ENCODE measurements around the gene CCDC85B.
A peak's percentile ranks its signal among the peaks of the same experiment; 100 is the strongest.
"Not testable (repeated sequence)": the region's sequence is repeated elsewhere in the genome, so short reads cannot be mapped to it uniquely, and the experiment has no call there.

The CCDC85B gene

DNA sequence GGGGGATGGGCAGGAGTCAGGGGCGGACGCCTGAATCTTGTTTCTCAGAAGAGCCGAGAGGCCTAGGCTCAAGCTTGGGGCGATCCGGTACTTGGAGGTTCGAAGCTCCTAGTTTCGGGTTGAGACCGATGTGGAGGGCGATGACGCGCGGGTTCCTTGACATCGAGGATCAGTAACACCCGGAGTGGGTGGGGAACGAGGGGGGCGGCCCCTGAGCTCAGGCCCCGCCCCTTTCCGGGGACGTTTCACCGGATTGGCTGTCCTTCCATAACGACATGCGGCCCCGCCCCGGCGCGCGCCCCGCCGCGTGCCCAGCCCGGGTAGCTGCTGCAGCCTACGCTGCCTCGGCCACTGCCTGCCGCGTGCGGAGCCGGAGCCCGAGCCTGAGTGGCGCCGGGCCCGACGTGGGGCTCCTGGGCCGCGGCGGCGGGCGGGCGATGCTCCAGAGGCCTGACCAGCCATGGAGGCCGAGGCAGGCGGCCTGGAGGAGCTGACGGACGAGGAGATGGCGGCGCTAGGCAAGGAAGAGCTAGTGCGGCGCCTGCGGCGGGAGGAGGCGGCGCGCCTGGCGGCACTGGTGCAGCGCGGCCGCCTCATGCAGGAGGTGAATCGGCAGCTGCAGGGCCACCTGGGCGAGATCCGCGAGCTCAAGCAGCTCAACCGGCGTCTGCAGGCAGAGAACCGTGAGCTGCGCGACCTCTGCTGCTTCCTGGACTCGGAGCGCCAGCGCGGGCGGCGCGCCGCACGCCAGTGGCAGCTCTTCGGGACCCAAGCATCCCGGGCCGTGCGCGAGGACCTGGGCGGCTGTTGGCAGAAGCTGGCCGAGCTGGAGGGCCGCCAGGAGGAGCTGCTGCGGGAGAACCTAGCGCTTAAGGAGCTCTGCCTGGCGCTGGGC, at the start of gene CCDC85B:
TSS of gene CCDC85B (plus strand) at position 350 of the 895 bp plus-strand sequence. CDS start at position 461, 111 bp downstream.
- peak; percentile 99 for DNase-seq

DNA sequence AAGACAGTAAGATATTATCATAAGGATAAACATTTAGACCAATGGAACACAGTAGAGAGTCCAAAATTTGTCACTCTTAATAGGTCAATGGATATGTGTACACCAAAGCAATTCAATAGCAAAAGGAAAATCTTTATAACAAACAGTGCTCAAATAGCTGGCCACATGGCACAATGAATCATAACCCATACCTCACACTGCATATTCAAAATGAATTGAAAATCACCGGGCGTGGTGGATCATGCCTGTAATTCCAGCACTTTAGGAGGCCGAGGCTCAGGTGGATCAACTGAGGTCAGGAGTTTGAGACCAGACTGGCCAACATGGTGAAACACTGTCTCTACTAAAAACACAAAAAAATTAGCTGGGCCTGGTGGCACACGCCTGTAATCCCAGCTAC, 48.3 kb upstream of the CCDC85B start:
- no peak for DNase-seq

DNA sequence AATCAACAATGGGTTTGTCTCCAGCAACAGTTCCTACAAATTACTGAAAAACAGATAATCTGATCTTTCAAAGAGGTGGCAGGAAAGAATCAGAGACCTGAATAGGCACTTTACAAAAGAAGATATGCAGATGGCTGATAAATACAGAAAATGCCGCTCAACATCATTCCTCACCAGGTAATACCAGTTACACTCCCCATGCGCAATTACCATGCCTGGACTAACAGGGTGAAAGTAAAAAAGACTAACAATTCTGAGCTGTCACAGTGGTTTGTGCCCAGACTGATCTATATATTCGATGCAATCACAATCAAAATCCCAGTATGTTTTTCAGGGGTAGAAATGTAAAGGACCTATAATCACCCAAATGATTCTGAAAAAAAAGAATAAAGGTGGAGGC, 46.7 kb upstream of the CCDC85B start:
- DNase-seq = no peak

DNA sequence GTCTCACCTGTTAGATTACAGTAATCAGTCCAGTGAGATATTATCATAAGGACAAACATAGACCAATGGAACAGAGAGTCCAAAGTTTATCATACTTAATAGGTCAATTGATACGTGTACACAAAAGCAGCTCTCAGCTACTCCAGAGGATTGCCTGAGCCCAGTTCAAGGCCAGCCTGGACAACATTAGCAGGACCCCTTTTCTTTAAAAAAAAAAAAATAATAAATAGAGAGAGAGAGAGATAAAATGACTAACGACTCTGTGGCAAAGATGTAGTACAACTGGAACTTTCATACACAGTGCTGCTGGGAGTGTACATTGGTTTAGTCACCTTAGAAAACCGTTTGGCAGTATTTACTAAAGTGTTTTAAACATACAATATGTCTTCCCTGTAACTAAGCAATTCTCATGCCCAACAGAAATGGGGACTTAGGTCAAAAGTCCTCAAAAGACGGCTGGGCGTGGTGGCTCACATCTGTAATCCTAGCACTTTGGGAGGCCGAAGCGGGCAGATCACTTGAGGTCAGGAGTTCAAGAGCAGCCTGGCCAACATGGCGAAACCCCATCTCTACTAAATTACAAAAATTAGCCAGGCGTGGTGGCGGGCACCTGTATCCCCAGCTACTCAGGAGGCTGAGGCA, 46.1 kb upstream of the CCDC85B start:
- no peak for DNase-seq

DNA sequence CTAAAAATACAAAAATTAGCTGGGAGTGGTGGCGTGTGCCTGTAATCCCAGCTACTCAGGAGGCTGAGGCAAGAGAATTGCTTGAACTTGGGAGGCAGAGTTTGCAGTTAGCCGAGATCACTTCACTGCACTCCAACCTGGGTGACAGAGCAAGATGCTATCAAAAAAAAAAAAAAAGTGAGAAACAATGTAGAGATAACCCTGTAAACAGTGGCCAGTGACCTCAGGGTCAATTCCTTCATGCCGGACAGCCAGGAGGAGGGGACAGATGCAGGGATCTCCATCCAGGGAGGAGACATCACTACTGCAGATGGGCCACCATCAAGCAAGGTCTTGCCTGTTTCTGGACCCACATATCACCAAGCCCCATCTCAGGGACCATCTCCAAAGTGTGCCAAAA, 42.7 kb upstream of the CCDC85B start:
- no peak for DNase-seq

DNA sequence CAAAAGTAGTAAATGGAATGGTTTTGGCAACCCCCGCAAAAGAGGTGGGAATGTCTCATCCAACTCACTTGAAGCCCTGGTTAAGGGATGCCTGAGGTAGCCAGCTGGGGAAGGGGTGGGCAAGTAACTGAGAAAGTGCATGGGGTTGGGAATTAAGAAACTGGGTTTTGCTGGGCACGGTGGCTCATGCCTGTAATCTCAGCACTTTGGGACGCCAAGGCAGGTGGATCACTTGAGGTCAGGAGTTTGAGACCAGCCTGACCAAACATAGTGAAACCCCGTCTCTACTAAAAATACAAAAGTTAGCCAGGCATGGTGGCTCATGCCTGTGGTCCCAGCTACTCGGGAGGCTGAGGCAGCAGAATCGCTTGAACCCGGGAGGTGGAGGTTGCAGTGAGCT, 41.8 kb upstream of the CCDC85B start:
- DNase-seq = not testable (repeated sequence)

DNA sequence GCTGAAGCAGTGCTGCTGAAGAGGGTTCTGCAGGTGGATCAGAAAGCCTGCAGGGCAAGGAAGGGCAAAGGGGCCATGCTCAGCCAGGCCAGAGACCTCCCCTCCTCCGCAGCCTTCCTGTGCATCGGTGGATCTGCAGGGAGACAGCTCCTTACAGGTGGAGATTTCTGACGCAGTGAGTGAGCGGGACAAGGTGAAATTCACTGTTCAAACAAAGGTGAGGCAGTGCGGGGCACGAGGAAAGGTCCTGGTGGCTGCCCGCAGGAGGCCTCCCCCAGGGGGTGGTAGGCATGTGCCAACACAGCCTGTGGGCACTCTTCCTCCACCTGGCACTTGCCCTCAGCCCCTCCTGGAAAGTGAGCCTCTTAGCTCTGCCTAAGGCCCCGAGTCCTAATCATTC, 41.1 kb upstream of the CCDC85B start:
- DNase-seq = no peak

DNA sequence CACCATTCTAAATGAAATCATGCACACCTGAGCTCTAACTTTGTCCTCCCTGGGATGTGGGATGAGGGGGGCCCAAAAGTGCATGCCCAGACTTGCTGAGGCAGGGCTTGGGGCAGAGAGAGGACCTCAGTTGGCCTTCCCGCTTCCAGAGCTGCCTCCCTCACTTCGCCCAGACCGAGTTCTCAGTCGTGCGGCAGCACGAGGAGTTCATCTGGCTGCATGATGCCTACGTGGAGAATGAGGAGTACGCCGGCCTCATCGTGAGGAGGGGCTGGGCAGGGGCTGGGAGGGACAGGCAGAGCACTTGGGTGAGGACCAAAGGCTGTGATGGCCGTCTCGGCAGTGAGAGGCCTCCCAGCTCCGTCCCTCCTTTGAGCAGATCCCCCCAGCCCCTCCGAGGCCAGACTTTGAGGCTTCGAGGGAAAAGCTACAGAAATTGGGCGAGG, 40.7 kb upstream of the CCDC85B start:
- DNase-seq = no peak

DNA sequence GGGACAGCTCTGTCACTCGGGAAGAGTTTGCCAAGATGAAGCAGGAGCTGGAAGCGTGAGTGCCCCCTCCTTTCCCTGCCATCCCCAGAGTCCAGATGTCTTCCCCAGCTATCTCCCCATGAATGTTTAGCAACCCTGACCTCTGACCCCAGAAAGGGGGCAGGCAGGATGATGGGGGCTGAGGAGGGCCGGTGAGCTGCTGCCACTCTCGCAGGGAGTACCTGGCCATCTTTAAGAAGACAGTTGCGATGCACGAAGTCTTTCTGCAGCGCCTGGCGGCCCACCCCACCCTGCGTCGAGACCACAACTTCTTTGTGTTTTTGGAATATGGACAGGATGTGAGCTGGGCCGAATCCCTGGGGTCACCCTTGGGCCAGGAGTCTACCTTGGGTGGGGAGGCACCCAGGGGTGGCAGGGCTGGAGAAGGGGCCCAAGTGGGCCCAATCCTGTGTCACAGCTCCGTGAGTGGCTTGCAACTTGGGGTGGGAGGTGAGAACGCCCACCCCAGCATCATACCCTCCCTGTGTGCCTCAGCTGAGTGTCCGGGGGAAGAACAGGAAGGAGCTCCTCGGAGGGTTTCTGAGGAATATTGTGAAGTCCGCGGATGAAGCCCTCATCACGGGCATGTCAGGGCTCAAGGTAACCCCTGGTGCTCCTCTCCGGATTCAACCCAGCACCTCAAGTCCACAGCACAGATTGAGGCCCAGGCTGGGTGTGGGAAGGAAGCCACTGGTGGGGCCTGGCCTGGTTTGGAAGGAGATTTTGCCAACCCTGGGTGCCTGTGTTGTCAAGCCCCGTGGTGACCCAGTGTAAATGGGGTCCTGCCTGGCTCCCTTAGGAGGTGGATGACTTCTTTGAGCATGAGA, 40.0 kb upstream of the CCDC85B start:
- no peak for DNase-seq

DNA sequence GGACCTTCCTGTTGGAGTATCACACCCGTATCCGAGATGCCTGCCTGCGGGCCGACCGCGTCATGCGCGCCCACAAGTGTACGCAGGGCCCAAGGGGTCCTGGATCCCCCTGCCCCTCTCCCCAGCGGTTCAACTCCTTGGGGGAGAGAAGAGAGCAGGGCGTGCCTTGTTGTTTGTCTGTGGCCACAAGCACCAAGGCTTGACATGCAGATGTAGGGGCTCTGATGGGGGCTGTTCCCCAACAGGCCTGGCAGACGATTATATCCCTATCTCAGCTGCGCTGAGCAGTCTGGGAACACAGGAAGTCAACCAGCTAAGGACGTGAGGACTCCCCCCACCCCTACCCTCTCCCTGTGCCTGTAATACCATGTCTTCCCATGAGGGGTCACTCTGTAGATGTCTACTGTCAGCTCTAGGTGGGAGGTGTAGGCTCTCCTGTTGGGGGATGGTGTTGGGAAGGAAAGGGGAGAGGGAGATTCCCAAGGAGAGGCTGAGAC, 39.3 kb upstream of the CCDC85B start:
- peak; percentile 55 for DNase-seq

DNA sequence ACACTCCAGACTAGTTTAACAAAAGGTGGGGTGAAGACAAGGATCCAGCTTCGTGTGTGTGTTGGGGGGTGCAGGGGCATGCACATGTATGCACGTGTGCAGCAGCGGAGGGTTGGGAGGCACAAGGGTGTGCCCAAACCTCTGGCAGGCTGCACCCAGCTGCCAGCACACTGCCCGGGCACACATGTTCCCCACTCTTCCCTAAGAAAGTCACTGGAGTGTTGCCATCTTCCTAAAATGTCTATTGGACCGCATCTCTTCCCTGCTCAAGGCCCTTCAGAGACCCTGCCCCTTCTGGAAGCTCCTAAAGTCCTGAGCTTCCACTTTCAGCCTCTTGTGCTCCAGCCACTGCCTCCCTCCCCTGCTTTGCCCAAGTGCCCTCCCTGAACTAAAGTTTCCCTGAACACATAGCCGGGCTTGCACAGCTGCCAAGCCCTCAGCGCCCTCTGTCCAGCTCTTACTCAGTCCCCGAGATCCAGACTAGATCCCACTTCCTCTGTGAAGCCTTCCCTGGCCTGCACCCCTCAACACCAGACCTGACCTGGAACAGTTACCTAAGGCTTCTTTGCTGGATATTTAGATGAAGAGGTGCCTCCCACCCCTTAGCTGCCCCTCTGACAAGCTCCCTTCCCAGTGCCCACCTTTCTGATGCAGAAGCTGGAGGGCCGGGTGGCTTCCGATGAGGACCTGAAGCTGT, 38.5 kb upstream of the CCDC85B start:
- no peak for DNase-seq

DNA sequence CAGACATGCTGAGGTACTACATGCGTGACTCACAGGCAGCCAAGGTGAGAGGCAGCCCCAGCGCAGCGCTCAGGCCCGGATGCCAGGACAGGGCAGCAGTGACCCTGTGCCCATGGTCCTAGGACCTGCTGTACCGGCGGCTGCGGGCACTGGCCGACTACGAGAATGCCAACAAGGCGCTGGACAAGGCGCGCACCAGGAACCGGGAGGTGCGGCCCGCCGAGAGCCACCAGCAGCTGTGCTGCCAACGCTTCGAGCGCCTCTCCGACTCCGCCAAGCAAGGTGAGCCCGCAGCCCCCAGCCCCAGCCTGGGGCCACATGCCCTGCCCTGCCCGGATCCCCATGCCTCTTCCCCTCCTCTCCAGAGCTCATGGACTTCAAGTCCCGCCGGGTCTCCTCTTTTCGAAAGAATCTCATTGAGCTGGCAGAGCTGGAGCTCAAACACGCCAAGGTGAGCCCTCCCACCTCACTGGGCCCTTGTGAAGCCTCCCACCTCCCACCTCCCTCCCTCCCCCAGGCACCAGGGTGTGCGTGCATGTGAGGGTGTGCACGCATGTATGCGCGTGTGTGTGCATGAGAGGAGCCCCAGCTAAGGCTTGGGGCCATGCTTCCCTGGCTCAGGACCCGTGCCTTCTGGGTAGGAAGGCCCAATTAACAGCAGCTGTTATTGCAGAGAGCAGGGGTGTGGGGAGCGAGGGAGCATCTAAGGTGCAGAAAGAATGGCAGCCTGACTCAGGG, 37.8 kb upstream of the CCDC85B start:
- no peak for DNase-seq

DNA sequence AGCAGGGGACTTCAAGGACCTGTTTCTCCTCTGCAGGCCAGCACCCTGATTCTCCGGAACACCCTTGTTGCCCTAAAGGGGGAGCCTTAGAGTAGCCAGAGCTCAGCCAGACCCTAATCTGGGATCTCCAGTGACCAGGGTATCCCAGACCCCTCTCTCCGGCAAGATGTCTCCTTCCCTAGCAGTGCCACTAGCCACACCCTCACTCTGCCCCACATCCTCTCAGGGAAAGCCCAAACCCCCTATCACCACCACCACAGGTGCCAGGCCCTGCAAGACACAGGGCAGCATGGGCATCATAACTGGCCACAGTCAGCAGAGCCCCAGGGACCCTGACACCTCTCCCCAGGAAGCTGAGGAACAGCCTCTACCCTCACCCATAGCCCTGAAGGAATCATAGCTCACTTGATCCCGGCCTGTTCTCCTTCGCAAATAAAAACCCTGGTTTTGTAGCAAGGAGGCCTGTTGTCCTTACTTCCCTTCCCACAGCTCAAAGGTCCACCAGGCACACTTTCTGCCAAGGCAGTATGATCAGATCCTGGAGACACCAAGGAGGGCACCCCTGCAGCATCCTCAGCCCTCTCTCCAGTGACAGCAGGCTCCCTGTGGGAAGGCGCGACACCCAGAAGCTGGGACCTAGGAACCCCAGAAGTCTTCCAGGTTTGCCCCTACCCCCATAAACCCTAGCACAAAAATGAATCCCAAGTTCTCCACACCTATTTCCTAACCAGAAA, 37.1 kb upstream of the CCDC85B start:
- DNase-seq = no peak

DNA sequence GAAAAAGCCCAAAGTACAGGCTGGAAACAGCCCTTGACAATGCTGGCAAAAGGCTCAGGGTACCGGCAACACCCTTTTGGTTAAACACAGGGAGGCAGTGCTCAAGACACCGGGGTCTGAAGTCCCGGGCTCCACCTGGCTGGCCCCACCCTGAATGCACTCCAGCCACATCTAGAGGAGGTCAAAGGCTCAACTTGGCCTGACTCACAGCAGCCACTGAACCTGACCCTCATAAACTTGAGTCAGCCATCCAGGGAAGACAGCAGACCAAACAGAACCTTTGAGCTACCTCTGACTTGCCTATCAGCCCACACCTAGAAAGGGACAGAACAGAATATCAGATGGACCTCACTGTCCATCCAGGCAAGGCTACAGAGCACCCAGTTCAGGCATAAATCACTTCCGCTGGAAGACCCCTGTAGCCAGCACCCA, 36.3 kb upstream of the CCDC85B start:
- DNase-seq = no peak

DNA sequence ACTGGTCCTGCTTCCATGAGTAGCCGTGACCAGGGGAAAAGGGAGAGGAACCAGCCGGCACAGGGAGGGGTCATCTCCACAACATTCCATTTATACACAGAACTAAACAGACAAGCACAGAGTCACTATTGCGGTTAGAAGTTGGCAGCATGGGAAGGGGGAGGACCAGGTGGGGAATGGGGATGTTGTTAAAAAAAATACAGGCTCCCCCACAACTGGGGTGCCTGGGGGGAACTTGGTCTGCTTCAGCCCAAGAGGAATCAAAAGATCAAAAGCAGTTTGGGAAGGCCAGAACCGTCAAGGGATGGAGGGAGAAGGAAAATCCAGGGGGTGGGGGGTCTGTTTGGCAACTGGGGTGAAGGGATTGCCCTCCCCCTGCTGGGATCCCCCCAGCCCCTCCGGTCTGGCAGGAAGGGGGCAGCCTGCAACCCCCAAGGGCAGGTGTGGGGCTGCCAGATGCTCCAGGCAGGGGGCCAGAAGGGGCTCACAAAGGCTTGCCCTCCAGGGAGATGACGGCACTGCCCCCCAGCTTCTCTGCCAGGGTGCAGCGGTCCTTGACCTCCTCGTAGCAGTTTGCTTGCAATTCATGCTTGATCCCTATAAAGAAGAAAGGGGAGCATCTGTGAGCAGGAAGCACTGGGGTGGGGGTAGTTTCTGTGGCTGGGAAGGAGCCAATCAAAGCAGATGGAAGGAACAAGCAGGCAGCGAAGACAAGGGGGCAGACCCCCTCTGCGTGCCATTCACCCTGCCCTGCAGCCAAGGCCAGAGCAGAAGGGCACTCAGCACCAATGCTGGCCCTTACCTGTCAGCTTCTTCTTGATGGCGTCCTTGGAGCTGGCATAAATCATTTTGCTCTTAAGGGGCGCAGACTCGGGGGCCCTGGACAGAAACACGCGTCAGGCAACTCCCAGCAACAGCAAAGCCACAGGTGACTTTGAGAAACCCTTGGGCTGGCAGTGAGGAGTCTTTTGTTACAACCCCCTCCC, 35.3 kb upstream of the CCDC85B start:
- no peak for DNase-seq

DNA sequence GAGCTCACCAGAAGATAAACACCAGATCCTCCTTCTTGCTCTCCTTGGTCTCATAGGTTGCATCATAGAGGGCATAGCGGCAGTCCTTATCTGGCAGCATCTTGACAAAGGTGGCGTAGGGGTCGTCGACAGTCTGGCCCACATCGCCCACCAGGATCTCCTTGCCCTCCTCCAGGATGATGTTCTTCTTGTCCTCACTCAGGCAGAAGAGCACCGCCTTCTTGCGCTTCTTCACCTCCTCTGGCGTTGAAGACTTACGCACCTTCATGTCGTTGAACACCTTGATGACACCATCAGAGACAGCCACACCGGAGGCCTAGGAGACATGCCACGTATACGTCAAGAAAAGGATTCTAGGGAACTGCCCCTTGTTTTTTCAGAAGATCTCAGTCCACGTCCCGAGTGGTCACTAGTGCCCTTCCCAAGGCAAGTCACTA, 34.5 kb upstream of the CCDC85B start:
- DNase-seq = no peak

DNA sequence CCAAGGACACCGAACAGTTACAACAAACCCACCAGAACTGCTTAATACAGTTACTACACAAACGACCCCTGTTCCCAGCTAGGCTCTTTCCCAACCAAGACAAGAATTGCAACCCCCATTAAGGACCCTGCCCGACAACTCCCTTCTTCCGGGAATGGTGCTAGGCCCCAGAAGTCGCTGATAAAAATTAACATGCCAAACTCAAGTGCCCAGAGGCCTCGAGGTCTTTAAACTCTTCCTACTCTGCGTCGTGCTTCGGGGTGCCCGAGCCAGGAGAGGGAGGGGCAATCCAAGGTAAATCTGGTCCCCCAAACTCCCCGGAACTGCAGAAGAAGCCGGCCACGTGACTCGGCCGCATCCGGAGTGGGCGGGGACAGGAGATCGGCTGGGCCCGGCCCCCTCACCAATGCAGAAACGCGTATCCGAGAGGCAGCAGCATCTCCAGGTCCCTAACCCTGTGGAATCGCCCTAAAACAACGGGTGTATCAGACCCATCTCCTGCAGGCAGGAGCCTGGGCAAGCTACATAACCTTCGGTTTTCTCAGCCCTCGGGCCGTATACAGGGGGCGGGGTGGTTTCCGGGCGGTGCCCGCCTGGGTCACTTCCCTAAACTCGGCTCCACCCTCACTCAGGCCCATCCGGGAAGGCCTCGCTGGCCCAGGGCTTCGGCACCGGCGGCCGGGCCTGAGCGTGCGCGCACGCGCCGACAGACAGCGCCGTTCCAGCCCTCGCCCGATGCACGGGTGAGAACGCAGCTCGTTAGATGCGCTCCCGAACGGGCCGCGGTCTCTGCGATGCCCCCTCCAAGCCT, 33.6 kb upstream of the CCDC85B start:
- peak; percentile 90 for DNase-seq

DNA sequence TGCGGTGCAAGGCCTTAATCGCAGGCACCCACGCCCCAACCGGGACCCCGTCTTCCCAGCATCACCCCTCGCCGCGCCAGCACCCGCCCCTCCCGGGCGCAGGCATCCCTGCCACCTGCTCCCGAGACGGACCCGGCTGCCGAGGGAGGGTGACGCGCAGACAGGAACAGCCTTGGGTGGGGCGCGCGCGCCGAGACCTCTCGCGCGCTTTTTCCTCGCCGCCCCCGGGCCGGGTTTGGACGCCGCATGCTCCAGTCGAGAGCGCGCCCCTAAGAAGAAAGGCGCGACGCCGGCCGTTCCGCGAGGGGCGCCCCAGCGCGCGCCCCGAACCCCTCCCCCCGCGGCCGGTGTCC, 33.0 kb upstream of the CCDC85B start:
- no peak for DNase-seq
